ENCODE results near the gene SYT13.

GRCh38 chr11:45278714-45279113 is 7.4 kb downstream of the SYT13 start:
- no peak for TF ChIP-seq CTCF (IDR thresholded peaks at IDR 0.05)
- no peak for TF ChIP-seq POLR2A (IDR thresholded peaks at IDR 0.05)
